ENCODE measurements around the gene IL17RE. TPM values are rescaled to one million over a fixed set of nuclear protein-coding genes. Genes with fewer than 3 reads are reported as not detected.
A peak's percentile ranks its signal among the peaks of the same experiment; 100 is the strongest.

Gene IL17RE
- total and polyA plus RNA-seq, 2 of the 13 experiments (the other 11 are each of a cell fraction or from before 2014, with no cell fraction given), result 14.5 to 24.1 TPM

- peak; percentile 70 for TF ChIP-seq ZEB1 (IDR thresholded peaks at IDR 0.05; ENCODE audit: insufficient replicate concordance, low read depth)
- TF ChIP-seq ZFP41 (CRISPR knock-in tag; IDR thresholded peaks at IDR 0.05; ENCODE audit: borderline replicate concordance), result peak; percentile 77; the same call in 1 of the 2 replicates
- no peak for TF ChIP-seq SMYD3 (CRISPR knock-in tag; IDR thresholded peaks at IDR 0.05)
- TF ChIP-seq SYNCRIP (IDR thresholded peaks at IDR 0.05; ENCODE audit: insufficient read depth, low read depth, low read length), result no peak
- TF ChIP-seq CBFB (CRISPR knock-in tag; IDR thresholded peaks at IDR 0.05), result 0 out of 2 replicates have a peak, but pooled peaks have one; percentile 43
- no peak for TF ChIP-seq ZNF841 (CRISPR knock-in tag; IDR thresholded peaks at IDR 0.05; ENCODE audit: borderline replicate concordance)
- no peak for TF ChIP-seq GPN1 (CRISPR knock-in tag; IDR thresholded peaks at IDR 0.05; ENCODE audit: borderline replicate concordance)
- TF ChIP-seq FOXK1 (CRISPR knock-in tag; IDR thresholded peaks at IDR 0.05; ENCODE audit: borderline replicate concordance, low read depth), result no peak
- TF ChIP-seq ZBTB14 (CRISPR knock-in tag; IDR thresholded peaks at IDR 0.05), result no peak
- TF ChIP-seq, protein P1, sequence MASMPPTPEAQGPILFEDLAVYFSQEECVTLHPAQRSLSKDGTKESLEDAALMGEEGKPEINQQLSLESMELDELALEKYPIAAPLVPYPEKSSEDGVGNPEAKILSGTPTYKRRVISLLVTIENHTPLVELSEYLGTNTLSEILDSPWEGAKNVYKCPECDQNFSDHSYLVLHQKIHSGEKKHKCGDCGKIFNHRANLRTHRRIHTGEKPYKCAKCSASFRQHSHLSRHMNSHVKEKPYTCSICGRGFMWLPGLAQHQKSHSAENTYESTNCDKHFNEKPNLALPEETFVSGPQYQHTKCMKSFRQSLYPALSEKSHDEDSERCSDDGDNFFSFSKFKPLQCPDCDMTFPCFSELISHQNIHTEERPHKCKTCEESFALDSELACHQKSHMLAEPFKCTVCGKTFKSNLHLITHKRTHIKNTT (CRISPR knock-in tag; IDR thresholded peaks at IDR 0.05), result no peak
- no peak for TF ChIP-seq KLF11 (CRISPR knock-in tag; IDR thresholded peaks at IDR 0.05)
- TF ChIP-seq TCF7L2 (IDR thresholded peaks at IDR 0.05; ENCODE audit: low read depth, low read length), result no peak
- TF ChIP-seq ZFP90 (CRISPR knock-in tag; IDR thresholded peaks at IDR 0.05; ENCODE audit: borderline replicate concordance), result no peak
- no peak for TF ChIP-seq LBX2 (CRISPR knock-in tag; IDR thresholded peaks at IDR 0.05; ENCODE audit: borderline replicate concordance)
- peak; percentile 85; the same call in 1 of the 2 replicates for TF ChIP-seq MTERF4 (CRISPR knock-in tag; IDR thresholded peaks at IDR 0.05)
- TF ChIP-seq YEATS4 (CRISPR knock-in tag; IDR thresholded peaks at IDR 0.05; ENCODE audit: borderline replicate concordance), result peak; percentile 69; the same call in 1 of the 2 replicates
- no peak for TF ChIP-seq ZNF260 (CRISPR knock-in tag; IDR thresholded peaks at IDR 0.05; ENCODE audit: borderline replicate concordance, low read depth)
- peak; percentile 44; the same call in 1 of the 2 replicates for TF ChIP-seq SMC3 (IDR thresholded peaks at IDR 0.05; ENCODE audit: low read length)
- peak; percentile 66 for TF ChIP-seq RBFOX2 (IDR thresholded peaks at IDR 0.05; ENCODE audit: low read depth, low read length)
- TF ChIP-seq GATAD1 (CRISPR knock-in tag; IDR thresholded peaks at IDR 0.05), result 0 out of 2 replicates have a peak, but pooled peaks have one; percentile 40
- no peak for TF ChIP-seq GZF1 (CRISPR knock-in tag; IDR thresholded peaks at IDR 0.05)
- peak; percentile 25; the same call in 1 of the 3 replicates for TF ChIP-seq MXI1 (IDR thresholded peaks at IDR 0.05; ENCODE audit: borderline replicate concordance, low read depth, low read length)
- no peak for TF ChIP-seq SATB2 (CRISPR knock-in tag; IDR thresholded peaks at IDR 0.05)
- no peak for TF ChIP-seq ZSCAN12 (CRISPR knock-in tag; IDR thresholded peaks at IDR 0.05)
- TF ChIP-seq ZNF746 (CRISPR knock-in tag; IDR thresholded peaks at IDR 0.05), result no peak
- no peak for TF ChIP-seq CHCHD3 (CRISPR knock-in tag; IDR thresholded peaks at IDR 0.05)
- no peak for TF ChIP-seq NR2F2 (IDR thresholded peaks at IDR 0.05; ENCODE audit: borderline replicate concordance, low read depth)
- no peak for TF ChIP-seq SNAPC5 (CRISPR knock-in tag; IDR thresholded peaks at IDR 0.05; ENCODE audit: borderline replicate concordance)
These were observed 40.1 kb upstream of the IL17RE start (continued) for GRCh38 chr3:9862391-9863057.

Measured in HepG2 (cell line).